Fibroblast of lung (primary cell): ENCODE measurements around the gene MAB21L2.

Experiments used
- EZH2 ChIP-seq: IDR thresholded peaks from 2 replicates; pipeline ENCODE4 v1.5.1; 2012; ENCODE audit warnings: low read length, control low read depth, mild to moderate bottlenecking; ENCODE audit errors: missing control alignments
- TF ChIP-seq, protein P1 (sequence below), 2 donors: IDR thresholded peaks in 1 of 2; conservative IDR thresholded peaks in 1 of 2; 1 replicate in 1 of 2; 2 replicates in 1 of 2; pipeline ENCODE4 v1.5.1; 2011 to 2012; ENCODE audit warnings: low read length in 2 of 2, control low read depth in 1 of 2, inconsistent platforms in 1 of 2, low read depth in 1 of 2, mild to moderate bottlenecking in 1 of 2

DNA sequence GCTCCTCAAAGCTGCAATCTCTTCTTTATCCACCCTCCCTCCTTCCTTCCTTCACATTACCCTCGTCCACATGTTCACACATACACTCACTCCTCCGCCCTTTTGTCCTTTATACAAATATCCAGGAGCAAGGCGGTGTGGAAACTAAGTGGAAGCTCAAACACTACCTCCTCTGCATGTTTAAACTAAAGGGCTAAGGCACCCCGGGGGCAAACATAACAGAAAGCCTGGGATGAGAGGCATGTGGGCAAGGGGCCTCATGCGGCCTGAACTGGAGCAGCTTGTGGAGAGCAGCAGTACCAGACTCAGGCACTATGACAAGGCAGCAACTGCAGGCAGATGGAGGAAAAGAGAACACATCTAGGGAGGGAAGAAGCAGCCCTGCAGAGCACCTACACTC is 9.5 kb downstream of the MAB21L2 start:
- TF ChIP-seq, protein P1, sequence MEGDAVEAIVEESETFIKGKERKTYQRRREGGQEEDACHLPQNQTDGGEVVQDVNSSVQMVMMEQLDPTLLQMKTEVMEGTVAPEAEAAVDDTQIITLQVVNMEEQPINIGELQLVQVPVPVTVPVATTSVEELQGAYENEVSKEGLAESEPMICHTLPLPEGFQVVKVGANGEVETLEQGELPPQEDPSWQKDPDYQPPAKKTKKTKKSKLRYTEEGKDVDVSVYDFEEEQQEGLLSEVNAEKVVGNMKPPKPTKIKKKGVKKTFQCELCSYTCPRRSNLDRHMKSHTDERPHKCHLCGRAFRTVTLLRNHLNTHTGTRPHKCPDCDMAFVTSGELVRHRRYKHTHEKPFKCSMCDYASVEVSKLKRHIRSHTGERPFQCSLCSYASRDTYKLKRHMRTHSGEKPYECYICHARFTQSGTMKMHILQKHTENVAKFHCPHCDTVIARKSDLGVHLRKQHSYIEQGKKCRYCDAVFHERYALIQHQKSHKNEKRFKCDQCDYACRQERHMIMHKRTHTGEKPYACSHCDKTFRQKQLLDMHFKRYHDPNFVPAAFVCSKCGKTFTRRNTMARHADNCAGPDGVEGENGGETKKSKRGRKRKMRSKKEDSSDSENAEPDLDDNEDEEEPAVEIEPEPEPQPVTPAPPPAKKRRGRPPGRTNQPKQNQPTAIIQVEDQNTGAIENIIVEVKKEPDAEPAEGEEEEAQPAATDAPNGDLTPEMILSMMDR (conservative IDR thresholded peaks at IDR 0.05 in 1 of 2, IDR thresholded peaks at IDR 0.05 in 1 of 2; ENCODE audit: low read depth in 1 of 2, low read length in 2 of 2): no peak
- TF ChIP-seq EZH2: no peak
